SK-N-SH treated with all-trans-retinoic acid at 6 μM for 48 hours (cell line): ENCODE results near the gene ALOX12.

Source experiments
- ARNTL ChIP-seq: fragments of 450-650 bp; formaldehyde crosslinking; IDR thresholded peaks from 2 replicates; pipeline ENCODE4 v1.5.0; 2020; ENCODE audit warnings: low read depth, mild to moderate bottlenecking, moderate library complexity, borderline replicate concordance
- ZNF70 ChIP-seq: fragments of 450-650 bp; formaldehyde crosslinking; IDR thresholded peaks from 2 replicates; pipeline ENCODE4 v1.5.0; 2020; ENCODE audit warnings: mild to moderate bottlenecking, moderate library complexity

DNA sequence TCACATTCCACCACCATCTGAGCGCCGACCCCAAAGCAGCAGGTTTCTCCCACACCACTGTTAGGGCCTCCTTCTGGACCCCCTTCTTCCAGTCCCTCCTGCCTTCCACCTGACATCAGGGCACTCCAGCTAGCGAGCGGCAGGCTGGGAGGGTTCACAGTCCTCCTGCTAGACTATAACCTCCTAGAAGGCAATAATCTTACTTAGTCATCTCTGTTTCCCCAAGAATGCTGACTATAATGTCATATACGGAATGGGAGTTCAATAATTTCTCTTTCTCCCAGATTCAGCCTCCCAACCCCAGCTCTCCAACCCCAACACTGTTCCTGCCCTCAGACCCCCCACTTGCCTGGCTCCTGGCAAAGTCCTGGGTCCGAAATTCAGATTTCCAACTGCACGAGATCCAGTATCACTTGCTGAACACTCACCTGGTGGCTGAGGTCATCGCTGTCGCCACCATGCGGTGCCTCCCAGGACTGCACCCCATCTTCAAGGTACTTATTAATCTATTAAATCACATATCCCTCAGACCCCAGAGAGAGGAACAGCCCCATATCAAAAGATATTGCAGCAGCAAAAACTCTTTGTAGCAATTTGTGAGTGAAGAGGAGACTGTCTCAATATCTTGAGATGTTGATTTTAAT lies 5.6 kb downstream of the ALOX12 start:
- TF ChIP-seq ZNF70 (no peak), ARNTL (CRISPR knock-in tag) (no peak)
